ENCODE results near the gene NID1. TPM values are rescaled to one million over a fixed set of nuclear protein-coding genes. Genes with fewer than 3 reads are reported as not detected.

The NID1 gene
- total RNA-seq, 5 donors from 2014 or later (not counting 1 experiment from before 2014, with no cell fraction given) = 0.05 to 0.50 (median 0.34) TPM; not detected in 1

DNA sequence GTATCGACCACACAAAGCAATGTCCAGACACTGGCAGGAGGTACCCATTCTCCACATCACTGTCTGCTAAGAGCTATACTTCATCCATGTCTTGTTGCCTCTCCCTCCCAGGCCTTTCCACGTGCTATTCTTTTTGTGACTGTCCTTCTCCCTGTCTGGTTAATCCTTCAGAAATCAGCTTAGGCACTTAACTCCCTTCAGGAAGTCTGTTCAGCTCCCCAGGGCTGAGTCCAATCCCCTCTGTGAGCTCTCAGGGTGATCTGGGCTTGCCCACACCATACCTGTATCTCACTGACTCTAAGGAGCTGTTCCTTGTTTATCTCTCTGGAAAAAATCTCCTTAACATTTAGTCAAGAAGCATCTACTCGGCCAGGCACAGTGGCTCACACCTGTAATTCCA lies 69.4 kb downstream of the NID1 start:
- H3K27ac Mint-ChIP-seq = no peak overlapping the region
- Histone ChIP-seq H3K4me3 (ENCODE audit: control insufficient read depth in 1 of 2, extremely low read depth in 1 of 2, low read length in 1 of 2) (no peak overlapping the region), H3K9me3 (no peaks in the 10 kb centered on the region), H3K36me3 (ENCODE audit: control insufficient read depth in 2 of 2, extremely low read depth in 1 of 2, insufficient read depth in 1 of 2, low read length in 1 of 2) (no peaks in the 10 kb centered on the region), H3K27me3 (replicated peaks in 1 of 2; ENCODE audit: control insufficient read depth in 2 of 2, extremely low read depth in 1 of 2, insufficient read depth in 2 of 2, low read length in 1 of 2) (no peaks in the 10 kb centered on the region), H3K4me1 (ENCODE audit: control insufficient read depth in 1 of 2, extremely low read depth in 1 of 2, insufficient read depth in 2 of 2, low read length in 2 of 2) (peaks cover 8 to 38% of the 10 kb centered on the region in 2 experiments), H3K27ac (ENCODE audit: low read length) (no peak overlapping the region)
- no peak overlapping the region for H3K4me3 Mint-ChIP-seq
- ChIA-PET POLR2A (no interaction called here), CTCF (interaction anchor here in 1 of 2 donors (1.3 to 1.5 kb wide), 2 partner anchors 23 to 152 kb away, joined by 3 read pairs; no protein-coding TSS in a partner anchor)
- H3K36me3 Mint-ChIP-seq = no peaks in the 10 kb centered on the region
- ATAC-seq (replicated peaks in 1 of 4) = no peak
- peaks cover 0 to 5% (median under 1%) of the 10 kb centered on the region in 3 donors for H3K9me3 Mint-ChIP-seq
- peaks cover 28 to 41% (median 29%) of the 10 kb centered on the region in 3 donors for H3K4me1 Mint-ChIP-seq
- DNase-seq = no peak
- 95% methylated on average over 2 of the region's 3 CpGs for WGBS (ENCODE audit: insufficient coverage)
- H3K27me3 Mint-ChIP-seq = peaks cover 0 to 4% of the 10 kb centered on the region in 2 donors

DNA sequence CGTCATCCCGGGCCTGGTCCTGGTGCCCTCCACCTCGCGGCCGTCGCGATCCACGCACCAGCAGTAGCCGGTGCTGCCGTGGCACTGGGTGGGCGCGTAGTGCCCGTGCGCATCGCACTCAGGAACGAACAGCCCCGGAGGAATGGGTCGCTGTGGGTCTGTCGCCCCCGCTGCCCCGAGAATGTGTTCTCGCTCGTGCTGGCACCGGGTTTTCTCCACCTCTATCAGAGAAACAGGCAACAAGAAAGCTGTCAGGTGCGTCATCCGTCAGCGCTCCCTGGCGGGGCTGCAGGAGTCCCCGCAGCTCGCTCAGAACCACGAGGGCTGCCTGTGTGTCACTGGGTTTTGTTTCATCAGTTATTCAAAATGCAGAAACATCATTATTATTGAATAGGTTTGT lies 71.2 kb downstream of the NID1 start:
- ChIA-PET POLR2A (no interaction called here), CTCF (no interaction called here)
- H3K9me3 ChIP-seq = no peaks in the 10 kb centered on the region
- no peak overlapping the region for H3K4me3 ChIP-seq (ENCODE audit: control insufficient read depth in 1 of 2, extremely low read depth in 1 of 2, low read length in 1 of 2)
- Mint-ChIP-seq H3K27me3 (peaks cover 0 to 4% of the 10 kb centered on the region in 2 donors), H3K9me3 (peaks cover 3 to 16% (median 9%) of the 10 kb centered on the region in 3 donors), H3K4me1 (peaks cover 9 to 23% (median 11%) of the 10 kb centered on the region in 3 donors), H3K27ac (no peak overlapping the region), H3K36me3 (peaks cover 7% of the 10 kb centered on the region), H3K4me3 (no peak overlapping the region)
- no peaks in the 10 kb centered on the region for H3K27me3 ChIP-seq (replicated peaks in 1 of 2; ENCODE audit: control insufficient read depth in 2 of 2, extremely low read depth in 1 of 2, insufficient read depth in 2 of 2, low read length in 1 of 2)
- DNase-seq (no peak), ATAC-seq (replicated peaks in 1 of 4) (no peak)
- H3K4me1 ChIP-seq (ENCODE audit: control insufficient read depth in 1 of 2, extremely low read depth in 1 of 2, insufficient read depth in 2 of 2, low read length in 2 of 2) = peaks cover 0 to 20% of the 10 kb centered on the region in 2 experiments
- no peak overlapping the region for H3K27ac ChIP-seq (ENCODE audit: low read length)
- WGBS (ENCODE audit: insufficient coverage) = 97% methylated on average over 26 of the region's 31 CpGs
- no peaks in the 10 kb centered on the region for H3K36me3 ChIP-seq (ENCODE audit: control insufficient read depth in 2 of 2, extremely low read depth in 1 of 2, insufficient read depth in 1 of 2, low read length in 1 of 2)

DNA sequence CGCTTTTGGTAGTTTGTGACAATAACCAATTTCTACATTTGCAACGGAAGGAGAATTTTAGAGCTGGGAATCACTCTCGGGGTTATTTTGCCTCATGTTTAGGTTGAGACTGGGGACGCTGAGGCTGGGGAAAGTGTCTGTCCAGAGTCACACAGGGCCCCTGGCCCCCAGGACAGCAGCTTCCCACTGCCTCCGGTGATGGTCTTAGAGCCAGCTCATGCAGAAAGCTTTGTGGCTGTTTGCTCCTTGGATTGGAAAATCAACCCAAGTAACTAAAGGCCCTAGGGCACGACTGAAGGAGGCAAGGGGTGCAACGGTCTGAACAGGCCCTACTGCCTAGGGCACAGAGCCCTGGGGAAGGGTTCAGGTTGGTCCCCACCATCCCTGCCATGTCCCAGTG lies 72.0 kb downstream of the NID1 start:
- ATAC-seq (replicated peaks in 1 of 4) (no peak), DNase-seq (no peak)
- Mint-ChIP-seq H3K36me3 (peaks cover 7% of the 10 kb centered on the region), H3K27me3 (peaks cover 0 to 4% of the 10 kb centered on the region in 2 donors), H3K27ac (no peak overlapping the region), H3K9me3 (peaks cover 5 to 16% (median 11%) of the 10 kb centered on the region in 3 donors), H3K4me1 (peaks cover 5 to 15% (median 7%) of the 10 kb centered on the region in 3 donors), H3K4me3 (no peak overlapping the region)
- Histone ChIP-seq H3K27ac (ENCODE audit: low read length) (no peak overlapping the region), H3K27me3 (replicated peaks in 1 of 2; ENCODE audit: control insufficient read depth in 2 of 2, extremely low read depth in 1 of 2, insufficient read depth in 2 of 2, low read length in 1 of 2) (no peaks in the 10 kb centered on the region), H3K36me3 (ENCODE audit: control insufficient read depth in 2 of 2, extremely low read depth in 1 of 2, insufficient read depth in 1 of 2, low read length in 1 of 2) (no peaks in the 10 kb centered on the region), H3K4me1 (ENCODE audit: control insufficient read depth in 1 of 2, extremely low read depth in 1 of 2, insufficient read depth in 2 of 2, low read length in 2 of 2) (peaks cover 0 to 12% of the 10 kb centered on the region in 2 experiments), H3K9me3 (no peaks in the 10 kb centered on the region), H3K4me3 (ENCODE audit: control insufficient read depth in 1 of 2, extremely low read depth in 1 of 2, low read length in 1 of 2) (no peak overlapping the region)
- POLR2A ChIA-PET = no interaction called here
- CTCF ChIA-PET = interaction anchor here in 1 of 2 donors (0.5 kb wide), 1 partner anchor 55 kb away, joined by 4 read pairs; no protein-coding TSS in a partner anchor
- WGBS (ENCODE audit: insufficient coverage) = 95% methylated on average over 7 of the region's 7 CpGs

DNA sequence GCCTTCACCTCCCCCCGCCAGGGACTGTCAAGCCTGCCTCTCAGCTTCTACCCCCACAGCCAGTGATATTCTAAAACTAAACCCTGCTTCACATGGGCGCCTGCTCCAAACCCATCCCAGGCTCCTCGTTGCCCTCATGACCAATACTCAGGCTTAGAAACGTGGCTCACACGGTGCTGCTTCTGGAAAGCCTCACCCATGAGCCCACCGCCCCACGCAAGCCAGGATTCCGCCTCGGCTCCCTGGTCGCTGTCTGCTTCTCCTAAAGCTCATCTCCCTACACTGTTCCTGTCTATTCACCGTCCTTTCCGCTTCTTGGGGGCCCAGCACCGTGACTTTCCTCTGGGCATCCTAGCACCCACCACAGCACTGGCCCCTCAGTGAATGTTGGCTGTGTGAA lies 72.5 kb downstream of the NID1 start:
- H3K36me3 Mint-ChIP-seq = peaks cover 7% of the 10 kb centered on the region
- H3K9me3 Mint-ChIP-seq = peaks cover 10 to 16% (median 16%) of the 10 kb centered on the region in 3 donors
- no peak overlapping the region for H3K4me3 Mint-ChIP-seq
- CTCF ChIA-PET = interaction anchor here in 1 of 2 donors (0.5 to 0.6 kb wide), 2 partner anchors 55 to 534 kb away, joined by 3 to 4 read pairs; no protein-coding TSS in a partner anchor
- 86% methylated on average over 10 of the region's 13 CpGs for WGBS (ENCODE audit: insufficient coverage)
- no peak overlapping the region for H3K27ac Mint-ChIP-seq
- H3K4me3 ChIP-seq (ENCODE audit: control insufficient read depth in 1 of 2, extremely low read depth in 1 of 2, low read length in 1 of 2) = no peak overlapping the region
- no peak overlapping the region for H3K27ac ChIP-seq (ENCODE audit: low read length)
- H3K36me3 ChIP-seq (ENCODE audit: control insufficient read depth in 2 of 2, extremely low read depth in 1 of 2, insufficient read depth in 1 of 2, low read length in 1 of 2) = no peaks in the 10 kb centered on the region
- no peaks in the 10 kb centered on the region for H3K27me3 ChIP-seq (replicated peaks in 1 of 2; ENCODE audit: control insufficient read depth in 2 of 2, extremely low read depth in 1 of 2, insufficient read depth in 2 of 2, low read length in 1 of 2)
- DNase-seq = no peak
- peaks cover 3 to 11% (median 7%) of the 10 kb centered on the region in 3 donors for H3K4me1 Mint-ChIP-seq
- no peak for ATAC-seq (replicated peaks in 1 of 4)
- POLR2A ChIA-PET = no interaction called here
- no peaks in the 10 kb centered on the region for H3K9me3 ChIP-seq
- H3K27me3 Mint-ChIP-seq = peaks cover 0 to 8% of the 10 kb centered on the region in 2 donors
- H3K4me1 ChIP-seq (ENCODE audit: control insufficient read depth in 1 of 2, extremely low read depth in 1 of 2, insufficient read depth in 2 of 2, low read length in 2 of 2) = peaks cover 0 to 7% of the 10 kb centered on the region in 2 experiments

DNA sequence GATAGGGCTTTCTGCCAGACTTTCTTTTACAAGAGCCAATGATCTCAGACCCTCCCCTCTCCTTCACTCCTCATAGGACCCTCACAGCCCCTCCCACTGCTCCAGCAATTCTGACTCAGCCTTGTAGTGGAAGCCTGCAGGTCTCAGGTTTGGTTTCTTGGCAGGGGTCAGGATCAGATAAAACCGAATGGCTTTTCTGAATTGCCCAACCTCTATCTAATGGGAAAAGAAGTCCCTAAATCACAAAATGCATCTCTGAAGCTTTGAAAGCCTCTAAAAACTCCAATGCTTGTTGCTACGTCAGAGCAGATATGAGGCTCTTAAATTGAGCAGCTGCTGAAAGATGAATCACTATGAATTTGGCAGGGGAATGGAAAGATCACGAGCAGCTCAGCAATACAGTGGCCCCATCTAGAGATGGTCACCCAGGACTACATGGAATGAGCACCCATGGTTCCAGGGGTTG lies 74.5 kb downstream of the NID1 start:
- H3K36me3 Mint-ChIP-seq = peaks cover 7% of the 10 kb centered on the region

DNA sequence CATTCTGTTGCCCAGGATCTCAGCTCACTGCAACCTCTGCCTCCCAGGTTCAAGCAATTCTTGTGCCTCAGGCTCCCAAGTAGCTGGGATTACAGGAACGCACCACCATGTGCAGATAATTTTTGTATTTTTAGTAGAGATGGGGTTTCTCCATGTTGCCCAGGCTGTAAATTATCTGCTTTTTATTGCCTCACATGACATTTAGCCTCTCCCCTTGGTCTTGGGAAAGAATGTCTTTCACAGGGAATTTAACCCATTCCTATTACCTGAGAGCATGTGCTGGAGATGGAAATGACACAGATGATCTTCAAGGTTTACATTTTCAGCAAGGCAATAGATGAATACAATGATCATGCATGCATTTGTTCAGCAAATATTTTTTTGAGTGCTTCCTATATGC lies 75.8 kb downstream of the NID1 start:
- ChIA-PET POLR2A (no interaction called here), CTCF (interaction anchor here in 1 of 2 donors (0.5 to 0.7 kb wide), 2 partner anchors 108 to 1139 kb away, joined by 3 to 4 read pairs; no protein-coding TSS in a partner anchor)
- DNase-seq (no peak), ATAC-seq (replicated peaks in 1 of 4) (no peak)
- H3K36me3 Mint-ChIP-seq = peaks cover 7% of the 10 kb centered on the region
- H3K9me3 Mint-ChIP-seq = peaks cover 10 to 16% (median 16%) of the 10 kb centered on the region in 3 donors
- no peak overlapping the region for H3K4me3 Mint-ChIP-seq
- H3K4me3 ChIP-seq (ENCODE audit: control insufficient read depth in 1 of 2, extremely low read depth in 1 of 2, low read length in 1 of 2) = no peak overlapping the region
- no CpG with 5 or more reads among the region's 1 CpG for WGBS (ENCODE audit: insufficient coverage)
- H3K4me1 Mint-ChIP-seq = no peaks in the 10 kb centered on the region
- H3K27ac Mint-ChIP-seq = no peak overlapping the region
- no peak overlapping the region for H3K27ac ChIP-seq (ENCODE audit: low read length)
- no peaks in the 10 kb centered on the region for H3K4me1 ChIP-seq (ENCODE audit: control insufficient read depth in 1 of 2, extremely low read depth in 1 of 2, insufficient read depth in 2 of 2, low read length in 2 of 2)
- H3K27me3 ChIP-seq (replicated peaks in 1 of 2; ENCODE audit: control insufficient read depth in 2 of 2, extremely low read depth in 1 of 2, insufficient read depth in 2 of 2, low read length in 1 of 2) = no peaks in the 10 kb centered on the region
- H3K9me3 ChIP-seq = no peaks in the 10 kb centered on the region
- peaks cover 0 to 8% of the 10 kb centered on the region in 2 donors for H3K27me3 Mint-ChIP-seq
- H3K36me3 ChIP-seq (ENCODE audit: control insufficient read depth in 2 of 2, extremely low read depth in 1 of 2, insufficient read depth in 1 of 2, low read length in 1 of 2) = no peaks in the 10 kb centered on the region

More for the DNA sequence above, 74.5 kb downstream of the NID1 start:
- Histone ChIP-seq H3K4me1 (ENCODE audit: control insufficient read depth in 1 of 2, extremely low read depth in 1 of 2, insufficient read depth in 2 of 2, low read length in 2 of 2) (no peaks in the 10 kb centered on the region), H3K4me3 (ENCODE audit: control insufficient read depth in 1 of 2, extremely low read depth in 1 of 2, low read length in 1 of 2) (no peak overlapping the region), H3K36me3 (ENCODE audit: control insufficient read depth in 2 of 2, extremely low read depth in 1 of 2, insufficient read depth in 1 of 2, low read length in 1 of 2) (no peaks in the 10 kb centered on the region), H3K9me3 (no peaks in the 10 kb centered on the region), H3K27me3 (replicated peaks in 1 of 2; ENCODE audit: control insufficient read depth in 2 of 2, extremely low read depth in 1 of 2, insufficient read depth in 2 of 2, low read length in 1 of 2) (no peaks in the 10 kb centered on the region), H3K27ac (ENCODE audit: low read length) (no peak overlapping the region)
- Mint-ChIP-seq H3K9me3 (peaks cover 10 to 16% (median 16%) of the 10 kb centered on the region in 3 donors), H3K4me1 (peaks cover 0 to under 1% (median 0%) of the 10 kb centered on the region in 3 donors), H3K4me3 (no peak overlapping the region), H3K27me3 (peaks cover 0 to 8% of the 10 kb centered on the region in 2 donors), H3K27ac (no peak overlapping the region)
- 72% methylated on average over 2 of the region's 3 CpGs for WGBS (ENCODE audit: insufficient coverage)
- CTCF ChIA-PET = no interaction called here
- POLR2A ChIA-PET = no interaction called here
- DNase-seq (no peak), ATAC-seq (replicated peaks in 1 of 4) (no peak)

Measured in T-cell (primary cell).